ENCODE measurements around the gene GRHL3. TPM values are rescaled to one million over a fixed set of nuclear protein-coding genes. Genes with fewer than 3 reads are reported as not detected.
"Not testable (repeated sequence)": the region's sequence is repeated elsewhere in the genome, so short reads cannot be mapped to it uniquely, and the experiment has no call there.

Gene GRHL3
- total RNA-seq, result 20.5 and 49.8 TPM in 2 replicates

DNA sequence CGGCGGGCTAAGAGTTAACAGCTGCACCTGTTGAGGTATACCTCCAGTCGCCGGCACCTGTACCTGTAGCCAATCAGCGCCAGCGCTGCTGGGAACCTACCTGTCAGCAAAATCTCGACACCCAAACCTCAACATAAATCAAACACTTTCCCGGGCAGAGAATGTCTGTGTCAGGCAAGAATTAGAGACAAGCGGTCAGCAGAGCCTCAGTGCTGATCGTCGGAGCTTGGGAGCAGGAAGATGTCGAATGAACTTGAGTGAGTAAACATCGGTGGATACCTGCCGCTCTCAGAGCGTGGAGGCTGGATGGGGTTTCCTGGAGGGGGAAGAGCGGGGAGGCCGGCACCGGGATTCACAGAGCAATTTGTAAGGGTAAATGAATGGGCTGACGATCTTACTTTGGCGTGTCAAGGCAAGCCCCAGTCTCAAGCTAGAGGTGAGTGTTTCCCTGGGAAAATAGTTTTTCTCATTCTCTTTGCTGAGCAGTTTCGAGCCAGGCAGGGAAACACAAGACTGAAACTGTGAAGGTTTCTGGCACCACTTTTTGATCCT lies at the start of gene GRHL3:
GRHL3 (plus strand) TSS at position 46 of the 552 bp plus-strand sequence; CDS start at position 241, 195 bp downstream.
- no peak for TF ChIP-seq CTCF (IDR thresholded peaks at IDR 0.05; ENCODE audit: insufficient read depth, low read length, severe bottlenecking)
- DNase-seq (ENCODE audit: low read depth) (peak; percentile 96), FAIRE-seq (peak; percentile 18)

DNA sequence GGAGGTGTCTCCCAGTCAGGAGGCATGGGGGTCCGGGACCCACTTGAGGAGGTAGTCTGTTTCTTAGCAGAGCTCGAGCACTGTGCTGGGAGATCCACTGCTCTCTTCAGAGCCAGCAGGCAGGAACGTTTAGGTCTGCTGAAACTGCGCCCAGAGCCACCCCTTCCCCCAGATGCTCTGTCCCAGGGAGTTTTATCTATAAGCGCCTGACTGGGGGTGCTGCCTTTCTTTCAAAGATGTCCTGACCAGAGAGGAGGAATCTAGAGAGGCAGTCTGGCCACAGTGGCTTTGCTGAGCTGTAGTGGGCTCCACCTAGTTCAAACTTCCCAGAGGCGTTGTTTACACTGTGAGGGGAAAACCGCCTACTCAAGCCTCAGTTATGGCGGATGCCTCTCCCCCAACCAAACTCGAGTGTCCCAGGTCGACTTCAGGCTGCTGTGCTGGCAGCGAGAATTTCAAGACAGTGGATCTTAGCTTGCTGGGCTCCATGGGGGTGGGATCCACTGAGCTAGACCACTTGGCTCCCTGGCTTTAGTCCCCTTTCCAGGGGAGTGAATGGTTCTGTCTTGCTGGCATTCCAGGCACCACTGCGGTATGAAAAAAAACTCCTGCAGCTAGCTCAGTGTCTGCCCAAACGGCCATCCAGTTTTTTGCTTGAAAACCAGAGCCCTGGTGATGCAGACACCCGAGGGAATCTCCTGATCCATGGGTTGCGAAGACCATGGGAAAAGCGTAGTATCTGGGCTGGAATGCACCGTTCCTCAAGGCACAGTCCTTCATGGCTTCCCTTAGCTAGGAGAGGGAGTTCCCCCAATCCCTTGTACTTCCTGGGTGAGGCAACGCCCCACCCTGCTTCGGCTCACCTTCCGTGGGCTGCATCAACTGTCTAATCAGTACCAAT lies 44.7 kb upstream of the GRHL3 start:
- DNase-seq (ENCODE audit: low read depth); H3K36me3 ChIP-seq (ENCODE audit: control insufficient read depth, insufficient read depth, low read length); H3K4me3 ChIP-seq (ENCODE audit: low read depth, low read length); H3K27me3 ChIP-seq (ENCODE audit: control insufficient read depth, insufficient read depth, low read length); FAIRE-seq: not testable (repeated sequence)

More for the DNA sequence above, at the start of gene GRHL3:
- Histone ChIP-seq H3K36me3 (ENCODE audit: control insufficient read depth, insufficient read depth, low read length) (no peaks in the 10 kb centered on the region), H3K27me3 (ENCODE audit: control insufficient read depth, insufficient read depth, low read length) (no peaks in the 10 kb centered on the region), H3K4me3 (ENCODE audit: low read depth, low read length) (peak within 1 kb of the TSS; percentile 53)

DNA sequence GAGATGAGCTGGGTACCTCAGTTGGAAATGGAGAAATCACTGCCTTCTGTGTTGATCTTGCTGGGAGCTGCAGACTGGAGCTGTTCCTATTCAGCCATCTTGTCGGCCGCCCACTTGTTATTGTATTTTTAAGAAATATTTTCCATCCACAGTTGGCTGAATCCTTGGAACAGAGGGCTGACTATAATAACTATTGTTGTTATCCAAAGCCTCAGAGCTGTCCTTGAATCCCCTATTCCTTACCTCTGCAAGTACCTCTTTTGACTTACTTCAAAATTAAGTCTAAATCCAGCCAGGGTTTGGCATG lies 44.1 kb upstream of the GRHL3 start:
- DNase-seq (ENCODE audit: low read depth) (no peak), FAIRE-seq (no peak)
- Histone ChIP-seq H3K36me3 (ENCODE audit: control insufficient read depth, insufficient read depth, low read length) (no peaks in the 10 kb centered on the region), H3K4me3 (ENCODE audit: low read depth, low read length) (no peak overlapping the region), H3K27me3 (ENCODE audit: control insufficient read depth, insufficient read depth, low read length) (no peaks in the 10 kb centered on the region)
- no peak for TF ChIP-seq CTCF (IDR thresholded peaks at IDR 0.05; ENCODE audit: insufficient read depth, low read length, severe bottlenecking)

GRCh38 chr1:24275510-24275909 lies 43.6 kb upstream of the GRHL3 start:
- no peaks in the 10 kb centered on the region for H3K27me3 ChIP-seq (ENCODE audit: control insufficient read depth, insufficient read depth, low read length)
- no peak overlapping the region for H3K4me3 ChIP-seq (ENCODE audit: low read depth, low read length)
- TF ChIP-seq CTCF (IDR thresholded peaks at IDR 0.05; ENCODE audit: insufficient read depth, low read length, severe bottlenecking), result no peak
- FAIRE-seq, result no peak
- peak; percentile 28 for DNase-seq (ENCODE audit: low read depth)
- H3K36me3 ChIP-seq (ENCODE audit: control insufficient read depth, insufficient read depth, low read length), result no peaks in the 10 kb centered on the region

DNA sequence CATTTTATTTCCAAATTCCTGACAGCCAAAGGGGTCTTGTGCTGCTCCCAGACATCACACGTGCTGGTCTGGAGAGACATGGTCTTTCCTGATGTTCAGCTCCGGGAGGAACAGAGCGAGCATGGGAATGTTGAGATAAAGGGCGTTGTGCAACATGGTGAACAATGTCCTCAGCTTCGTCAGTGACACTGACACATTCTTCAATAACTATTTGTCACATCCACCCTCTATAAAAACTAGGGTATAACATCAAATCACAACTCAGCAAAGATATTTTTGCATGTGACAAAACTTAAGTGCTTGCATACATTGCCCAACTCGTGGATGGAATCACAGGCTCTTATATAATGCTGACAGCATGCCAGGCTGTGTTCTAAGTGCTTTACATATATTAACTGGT lies 42.4 kb upstream of the GRHL3 start:
- no peak for FAIRE-seq
- no peak overlapping the region for H3K4me3 ChIP-seq (ENCODE audit: low read depth, low read length)
- DNase-seq (ENCODE audit: low read depth), result no peak
- no peaks in the 10 kb centered on the region for H3K27me3 ChIP-seq (ENCODE audit: control insufficient read depth, insufficient read depth, low read length)
- no peak for TF ChIP-seq CTCF (IDR thresholded peaks at IDR 0.05; ENCODE audit: insufficient read depth, low read length, severe bottlenecking)
- H3K36me3 ChIP-seq (ENCODE audit: control insufficient read depth, insufficient read depth, low read length), result no peaks in the 10 kb centered on the region

- DNase-seq (ENCODE audit: low read depth) (peak; percentile 49), FAIRE-seq (no peak)
- TF ChIP-seq CTCF (IDR thresholded peaks at IDR 0.05; ENCODE audit: insufficient read depth, low read length, severe bottlenecking), result no peak
- H3K36me3 ChIP-seq (ENCODE audit: control insufficient read depth, insufficient read depth, low read length), result no peaks in the 10 kb centered on the region
- H3K4me3 ChIP-seq (ENCODE audit: low read depth, low read length), result no peak overlapping the region
- no peaks in the 10 kb centered on the region for H3K27me3 ChIP-seq (ENCODE audit: control insufficient read depth, insufficient read depth, low read length)
Measured at GRCh38 chr1:24277420-24278169, 41.6 kb upstream of the GRHL3 start.
